HG03103 (cell line): ENCODE measurements around the gene EPHB2.

Experiments
- ATAC-seq: cut with Tn5 transposase; IDR thresholded peaks from one replicate; pipeline ENCODE4 v1.9.1; 2021; ENCODE audit warnings: low read depth; ENCODE audit not compliant: unreplicated experiment

Gene EPHB2

DNA sequence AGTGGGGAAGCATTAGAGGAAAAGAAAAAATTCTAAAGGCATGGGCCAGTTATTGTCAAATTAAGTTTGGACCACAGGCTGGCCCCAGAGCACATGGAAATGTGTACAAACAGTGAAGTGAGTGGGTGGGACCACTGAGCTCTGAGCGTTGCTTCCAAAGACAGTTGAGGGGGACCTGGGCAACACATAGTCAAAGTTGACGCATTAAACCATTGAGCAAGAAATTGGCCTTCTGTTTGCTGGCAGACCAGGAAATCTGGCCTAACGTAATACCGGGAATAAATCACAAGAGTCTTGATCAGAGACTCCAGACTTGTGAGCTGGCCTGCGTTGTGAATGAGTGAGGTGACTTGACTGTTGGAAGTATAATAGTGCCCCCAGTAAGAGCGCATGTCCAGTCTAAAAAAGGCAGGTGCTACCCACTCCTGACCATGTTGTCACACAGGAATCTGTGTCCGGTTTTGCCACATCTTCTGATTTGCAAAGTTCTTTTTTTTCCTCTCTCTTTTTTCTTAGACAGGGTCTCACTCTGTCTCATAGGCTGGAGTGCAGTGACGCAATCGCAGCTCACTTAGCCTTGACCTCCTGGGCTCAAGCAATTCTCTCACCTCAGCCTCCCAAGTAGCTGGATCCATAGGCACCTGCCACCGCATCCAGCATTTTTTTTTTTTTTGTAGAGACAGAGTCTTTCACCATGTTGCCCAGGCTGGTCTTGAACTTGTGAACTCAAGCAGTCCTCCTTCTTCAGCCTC lies 10.7 kb downstream of the EPHB2 start:
- ATAC-seq = no peak

DNA sequence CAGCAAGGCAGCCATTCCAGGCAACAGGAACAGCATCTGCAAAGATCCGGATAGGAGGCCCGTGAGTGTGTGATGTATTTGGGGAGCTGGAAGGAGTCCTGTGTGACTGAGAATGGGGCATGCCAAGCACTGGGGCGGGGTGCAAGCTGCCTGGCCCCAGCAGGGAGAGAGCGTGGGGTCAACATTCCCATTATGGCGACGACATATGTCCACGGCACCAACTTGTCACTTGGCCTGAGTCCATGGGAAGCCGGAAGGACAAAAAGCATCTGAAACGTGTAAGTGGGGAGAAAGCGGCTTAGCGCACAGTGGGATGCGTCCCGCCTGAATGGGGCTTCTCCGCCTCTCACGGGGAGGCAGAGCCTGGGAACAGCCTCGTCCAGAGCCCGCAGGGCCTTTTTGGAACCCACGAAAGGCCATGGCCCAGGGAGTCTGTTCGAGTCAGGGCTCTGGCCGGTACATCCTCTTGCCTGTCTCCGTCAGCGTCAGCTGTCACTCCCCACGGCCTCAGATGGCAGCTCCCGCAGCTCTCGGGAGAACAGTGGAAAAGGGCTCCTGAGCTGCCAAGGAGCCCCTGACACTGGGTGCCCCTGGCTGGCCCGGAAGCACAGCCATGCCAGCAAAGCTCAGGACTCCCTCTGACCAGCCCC lies 12.4 kb downstream of the EPHB2 start:
- ATAC-seq = no peak

- no peak for ATAC-seq
Observed at GRCh38 chr1:22727873-22728272, 17.2 kb downstream of the EPHB2 start.

- no peak for ATAC-seq
Observed at GRCh38 chr1:22728751-22729399, 18.2 kb downstream of the EPHB2 start.

- no peak for ATAC-seq
Observed at GRCh38 chr1:22729400-22729773, 18.7 kb downstream of the EPHB2 start.

GRCh38 chr1:22729912-22730311 lies 19.3 kb downstream of the EPHB2 start:
- ATAC-seq = no peak

GRCh38 chr1:22731924-22732720 lies 21.5 kb downstream of the EPHB2 start:
- no peak for ATAC-seq

DNA sequence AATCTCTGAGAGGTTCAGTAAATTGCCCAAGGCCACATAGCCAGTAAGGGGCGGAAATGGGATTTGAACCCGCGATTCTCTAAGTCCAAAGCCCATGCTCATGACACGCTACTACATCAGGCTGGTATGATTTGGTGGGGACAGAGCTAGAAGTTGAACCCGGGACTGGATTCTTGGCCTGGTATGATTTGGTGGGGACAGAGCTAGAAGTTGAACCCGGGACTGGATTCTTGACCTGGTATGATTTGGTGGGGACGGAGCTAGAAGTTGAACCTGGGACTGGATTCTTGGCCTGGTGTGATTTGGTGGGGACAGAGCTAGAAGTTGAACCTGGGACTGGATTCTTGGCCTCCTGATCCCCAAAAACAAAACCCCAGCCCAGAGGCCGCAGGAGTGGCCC lies 23.0 kb downstream of the EPHB2 start:
- ATAC-seq = no peak

DNA sequence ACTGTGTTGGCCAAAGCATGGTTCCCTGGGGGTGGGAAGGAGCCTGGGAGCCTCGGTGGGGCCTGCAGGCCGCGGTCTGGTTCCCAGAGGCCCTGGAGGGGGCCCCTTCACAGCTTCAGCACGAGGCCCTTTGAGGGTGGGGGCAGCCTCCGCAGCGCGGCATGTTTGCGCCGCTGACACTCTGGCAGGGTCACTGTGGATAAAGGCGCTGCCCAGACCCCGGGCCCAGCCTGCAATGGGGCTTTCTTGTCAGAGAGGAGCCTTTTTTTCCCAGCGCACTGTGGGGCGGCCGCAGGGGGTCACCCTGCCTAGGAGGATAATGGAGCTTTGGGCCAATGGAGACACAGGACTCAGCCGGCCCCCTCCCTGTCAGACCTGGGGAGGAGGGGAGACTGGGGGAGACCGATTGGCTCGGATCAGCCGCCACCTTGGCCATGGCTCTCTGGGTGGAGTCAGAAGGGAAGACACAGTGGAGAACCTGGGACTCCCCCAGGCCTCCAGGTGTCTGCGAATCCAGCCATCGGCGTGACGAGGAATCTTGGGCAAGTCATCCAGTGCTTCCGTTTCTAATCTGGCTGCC lies 26.0 kb downstream of the EPHB2 start:
- no peak for ATAC-seq

DNA sequence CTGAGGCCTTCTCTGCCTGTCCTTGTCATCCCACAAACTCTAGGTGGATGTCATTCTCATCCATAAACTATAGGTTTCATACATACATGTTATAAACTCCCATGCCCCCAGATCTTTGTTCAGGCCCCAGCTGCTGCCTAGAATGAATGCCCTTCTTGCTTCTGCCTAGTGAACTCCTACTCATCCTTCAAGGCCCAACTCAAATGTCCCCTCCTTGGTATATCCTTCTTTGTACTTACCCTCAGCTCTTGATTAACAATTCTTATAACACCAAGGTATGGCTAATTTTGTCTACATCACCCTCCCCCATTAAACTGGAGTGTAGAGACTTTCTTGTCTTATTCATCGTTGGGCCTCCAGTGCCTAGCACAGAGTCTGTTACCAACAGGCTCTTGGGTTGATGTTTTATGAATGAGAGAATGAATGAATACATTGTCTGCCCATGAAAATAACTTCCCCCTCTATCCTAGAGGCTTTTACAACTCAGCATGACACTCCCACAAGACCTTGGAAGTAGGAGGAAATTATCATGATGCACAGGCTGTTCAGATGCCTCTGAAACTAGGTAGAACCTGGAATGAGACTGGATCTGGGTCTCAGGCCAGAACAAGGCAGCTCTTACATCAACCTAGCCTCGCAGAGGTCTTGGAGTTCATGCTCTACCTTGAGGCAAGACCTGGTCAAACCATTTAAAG lies 26.9 kb downstream of the EPHB2 start:
- ATAC-seq = no peak

DNA sequence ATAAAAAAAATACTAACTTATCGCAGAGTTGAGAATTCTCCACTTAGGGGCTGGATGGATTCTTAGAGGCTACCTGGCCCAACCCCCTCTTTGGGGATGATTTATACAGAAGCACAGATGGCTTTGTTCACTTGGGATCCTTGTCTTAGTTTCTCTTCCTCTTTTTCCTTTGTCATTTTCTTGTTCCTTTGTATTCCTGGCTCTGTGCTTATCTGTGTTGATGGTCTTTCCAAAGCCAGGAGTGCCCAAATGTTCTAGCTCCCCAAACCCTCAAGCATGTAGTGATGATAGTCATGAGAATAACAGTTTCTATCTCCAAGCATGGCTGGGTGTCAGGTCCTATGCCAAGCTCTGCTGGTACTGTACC lies 27.4 kb downstream of the EPHB2 start:
- ATAC-seq = no peak

DNA sequence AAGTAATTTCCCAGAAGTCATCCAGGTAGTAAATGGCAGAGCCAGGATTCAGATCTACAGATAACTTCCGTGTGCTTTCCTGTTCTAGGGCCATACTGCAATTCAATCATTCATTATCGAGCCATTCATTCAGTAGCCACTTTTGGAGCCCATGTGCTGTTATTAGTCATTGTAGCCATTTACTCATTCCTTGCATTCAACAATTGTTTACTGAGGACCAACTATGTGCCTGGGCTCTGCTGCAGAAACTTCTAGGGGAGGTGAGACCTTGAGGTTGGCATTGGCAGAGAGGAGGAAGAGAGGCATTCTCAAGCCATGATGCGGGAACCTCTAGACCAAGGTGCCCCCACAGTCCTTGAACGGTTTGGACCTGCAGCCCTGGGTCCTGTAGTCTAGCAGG lies 27.9 kb downstream of the EPHB2 start:
- no peak for ATAC-seq

GRCh38 chr1:22739648-22740385 lies 29.2 kb downstream of the EPHB2 start:
- no peak for ATAC-seq

DNA sequence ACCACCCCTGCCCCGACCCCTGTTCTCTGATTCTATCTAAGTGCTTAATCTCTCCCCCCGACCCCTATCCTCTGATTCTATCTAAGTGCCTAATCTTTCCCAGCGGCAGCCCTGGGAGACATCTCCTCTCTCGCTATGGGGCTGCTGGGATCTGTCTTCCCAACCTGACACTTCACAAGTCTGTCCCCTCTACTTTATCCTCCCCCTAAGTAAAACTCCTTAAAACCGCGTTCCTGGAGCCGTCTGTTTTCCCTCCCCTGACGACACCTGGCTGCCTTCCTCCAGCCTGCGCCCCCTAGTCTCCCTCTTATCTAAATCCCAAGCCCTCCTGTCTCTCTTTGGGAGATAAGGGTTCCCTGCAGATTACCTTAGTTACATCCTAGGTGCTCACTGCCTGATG lies 30.5 kb downstream of the EPHB2 start:
- ATAC-seq = no peak

DNA sequence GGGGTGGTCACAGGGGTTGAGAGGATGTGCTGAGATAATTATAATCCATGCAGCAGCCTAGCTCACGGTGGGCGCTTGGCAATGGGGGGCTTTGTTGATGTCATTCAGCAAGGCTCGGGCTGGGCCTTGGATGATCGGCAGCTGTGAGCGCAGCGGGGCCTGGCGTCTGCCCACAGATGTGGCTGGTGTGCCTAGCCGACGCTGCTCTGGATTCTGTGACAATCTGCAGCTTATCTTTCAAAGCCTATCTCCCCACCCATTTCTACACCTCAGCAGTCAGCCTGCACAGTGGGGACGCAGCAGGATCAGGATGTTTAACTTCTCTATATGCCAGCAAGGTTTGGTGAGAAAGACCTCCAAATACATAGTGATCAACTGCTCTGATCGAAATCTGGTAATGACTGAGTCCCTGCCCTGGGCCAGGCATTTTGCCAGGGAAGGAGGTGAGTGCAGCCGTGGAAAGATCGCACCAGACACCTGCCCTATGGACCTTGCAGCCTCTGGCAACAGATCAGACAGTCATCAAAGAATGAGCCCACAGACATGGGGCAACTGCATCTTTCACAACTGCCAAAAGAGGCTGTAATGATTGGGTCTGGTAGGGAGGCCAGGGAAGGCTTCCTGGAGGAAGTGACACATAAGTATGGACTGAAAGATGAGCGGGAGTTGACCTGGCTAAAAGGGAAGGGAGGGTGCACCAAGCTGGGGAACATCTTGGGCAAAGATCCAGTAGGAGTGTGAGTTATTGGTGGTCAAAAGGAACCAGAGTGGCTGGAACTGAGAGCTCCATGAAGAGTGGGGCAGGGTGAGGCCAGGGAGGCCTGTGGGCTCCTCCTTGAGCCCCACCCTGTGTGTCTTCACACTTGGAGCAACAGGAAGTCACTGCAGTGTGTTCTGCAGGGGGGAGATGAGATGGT lies 35.3 kb downstream of the EPHB2 start:
- ATAC-seq = no peak

GRCh38 chr1:22747021-22747734 lies 36.5 kb downstream of the EPHB2 start:
- ATAC-seq = no peak

DNA sequence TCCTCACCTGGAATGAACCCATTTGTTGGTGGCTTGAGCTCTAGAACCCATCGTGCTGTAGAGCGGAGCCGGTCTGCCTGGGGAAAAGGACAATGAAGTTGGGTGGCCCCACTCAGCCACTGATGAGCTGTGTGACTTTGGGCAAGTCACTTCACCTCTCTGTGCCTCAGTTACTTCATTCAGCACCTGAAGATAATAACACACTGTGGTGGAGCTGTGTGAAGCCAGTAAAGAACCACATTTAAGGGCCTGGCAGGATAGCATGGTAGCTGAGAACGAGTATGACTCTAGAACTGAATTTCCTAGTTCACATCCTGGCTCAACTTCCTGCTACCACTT lies 37.1 kb downstream of the EPHB2 start:
- no peak for ATAC-seq

DNA sequence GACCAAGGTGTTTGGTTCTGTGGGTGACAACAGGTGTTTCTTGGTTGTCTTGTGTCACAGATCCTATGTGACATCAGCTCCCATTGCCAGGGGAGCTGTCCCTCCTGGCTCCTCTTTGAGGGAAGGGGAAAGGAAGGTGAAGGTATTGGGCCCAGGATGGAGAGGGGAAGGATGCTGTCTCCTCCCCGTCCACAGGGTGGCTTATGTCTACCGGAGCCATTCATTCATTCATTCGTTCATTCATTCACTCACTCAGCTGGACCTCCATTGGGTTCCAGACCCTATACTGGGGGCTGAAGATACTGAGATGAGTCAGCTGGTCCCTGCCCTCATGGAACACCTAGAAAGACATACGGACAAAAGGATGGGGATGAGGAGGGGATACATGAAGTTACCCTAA lies 38.9 kb downstream of the EPHB2 start:
- no peak for ATAC-seq
